ENCODE data around the gene VTI1A.

The VTI1A gene

DNA sequence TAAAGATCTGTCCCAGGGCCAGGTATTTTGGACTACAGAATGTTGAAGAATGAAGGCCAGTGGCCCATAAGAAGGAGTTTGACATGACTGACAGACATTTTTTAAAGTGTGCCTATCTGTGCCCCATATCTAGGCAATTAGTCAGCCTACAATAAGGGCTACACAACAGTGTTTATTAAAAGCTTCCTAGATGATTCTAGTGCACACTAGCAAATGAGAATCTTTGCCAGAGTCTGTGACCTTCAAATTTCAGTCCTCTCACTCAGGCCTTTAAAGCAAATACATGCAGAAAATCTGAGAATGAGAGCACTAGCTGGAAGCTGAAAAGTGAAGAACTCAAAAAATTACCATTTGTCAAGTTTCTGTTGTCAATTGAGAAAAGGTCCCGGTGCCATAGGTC is 208.7 kb downstream of the VTI1A start:
- no peak for DNase-seq (ENCODE audit: low read depth, low spot score)
- Histone ChIP-seq H3K4me3 (no peak overlapping the region), H3K27ac (no peak overlapping the region), H3K36me3 (ENCODE audit: insufficient read depth, low read length) (no peaks in the 10 kb centered on the region), H3K9me3 (ENCODE audit: low read depth, low read length) (no peaks in the 10 kb centered on the region), H3K9ac (ENCODE audit: insufficient read length) (no peak overlapping the region)
- TF ChIP-seq EZH2 (IDR thresholded peaks at IDR 0.05) (no peak), FOXP2 (optimal IDR thresholded peaks at IDR 0.05; ENCODE audit: control extremely low read depth, extremely low read length, insufficient read depth) (no peak), POLR2AphosphoS5 (IDR thresholded peaks at IDR 0.05; ENCODE audit: borderline replicate concordance, low read depth, low read length) (no peak)

DNA sequence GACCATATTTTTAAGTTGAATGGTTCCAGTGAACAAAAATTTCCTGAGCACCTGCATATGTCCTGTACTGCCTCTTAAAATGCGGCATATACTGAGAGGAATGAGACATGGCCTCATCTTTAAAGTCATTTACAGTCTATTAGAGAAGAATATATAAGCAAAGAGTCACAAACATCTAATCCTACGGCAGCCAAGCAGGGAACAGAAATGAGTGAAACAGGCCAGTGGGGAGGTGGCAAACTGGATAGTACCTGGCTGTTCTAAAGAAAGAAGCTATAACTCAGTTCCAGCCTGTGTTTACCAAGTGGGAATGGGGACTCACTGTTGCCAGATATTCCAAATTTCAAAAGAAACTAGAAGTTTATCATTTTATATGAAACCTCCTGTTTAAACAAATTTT is 211.4 kb downstream of the VTI1A start:
- no peak overlapping the region for H3K9ac ChIP-seq (ENCODE audit: insufficient read length)
- no peak for DNase-seq (ENCODE audit: low read depth, low spot score)
- TF ChIP-seq FOXP2 (optimal IDR thresholded peaks at IDR 0.05; ENCODE audit: control extremely low read depth, extremely low read length, insufficient read depth): no peak
- no peak for TF ChIP-seq EZH2 (IDR thresholded peaks at IDR 0.05)
- no peak for TF ChIP-seq POLR2AphosphoS5 (IDR thresholded peaks at IDR 0.05; ENCODE audit: borderline replicate concordance, low read depth, low read length)
- H3K27ac ChIP-seq: no peak overlapping the region
- H3K9me3 ChIP-seq (ENCODE audit: low read depth, low read length): no peaks in the 10 kb centered on the region
- no peak overlapping the region for H3K4me3 ChIP-seq
- no peaks in the 10 kb centered on the region for H3K36me3 ChIP-seq (ENCODE audit: insufficient read depth, low read length)

DNA sequence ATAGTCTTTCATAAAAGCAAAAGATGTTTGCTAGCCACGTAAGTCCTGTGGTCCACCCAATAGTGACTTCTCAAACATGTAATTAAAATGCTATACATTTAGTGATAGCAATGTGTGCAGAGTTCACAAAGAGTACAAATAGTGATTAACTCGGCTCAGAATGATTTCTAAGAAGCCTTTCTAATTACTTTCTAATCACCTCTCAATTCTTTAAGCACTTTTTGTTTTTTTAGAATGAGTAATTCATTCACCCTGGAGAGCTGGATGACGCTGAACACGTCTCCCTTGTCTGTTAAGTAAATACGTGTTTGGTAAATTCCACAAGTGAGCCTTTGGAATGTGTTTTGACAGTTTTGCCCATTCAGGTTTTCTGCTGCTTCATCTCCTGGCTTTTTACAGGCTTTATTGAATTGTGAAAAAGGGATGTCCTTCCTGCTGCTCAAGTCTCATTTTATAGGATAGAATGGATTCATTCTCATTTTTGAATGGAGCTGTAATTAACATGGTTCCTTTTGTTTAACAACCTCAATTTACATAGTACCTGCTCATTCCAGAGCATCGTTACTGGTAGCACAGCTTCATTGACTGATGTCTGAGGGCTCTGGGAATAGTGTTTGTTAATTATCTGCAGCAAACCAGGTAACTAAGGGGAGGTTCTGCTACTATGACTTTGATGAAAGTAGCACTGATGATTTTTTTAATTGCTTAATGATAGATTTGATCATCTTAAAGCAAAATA is 212.1 kb downstream of the VTI1A start:
- no peak for TF ChIP-seq FOXP2 (optimal IDR thresholded peaks at IDR 0.05; ENCODE audit: control extremely low read depth, extremely low read length, insufficient read depth)
- TF ChIP-seq EZH2 (IDR thresholded peaks at IDR 0.05): no peak
- TF ChIP-seq POLR2AphosphoS5 (IDR thresholded peaks at IDR 0.05; ENCODE audit: borderline replicate concordance, low read depth, low read length): no peak
- Histone ChIP-seq H3K27ac (no peak overlapping the region), H3K9ac (ENCODE audit: insufficient read length) (no peak overlapping the region), H3K9me3 (ENCODE audit: low read depth, low read length) (no peaks in the 10 kb centered on the region), H3K36me3 (ENCODE audit: insufficient read depth, low read length) (no peaks in the 10 kb centered on the region), H3K4me3 (no peak overlapping the region)
- no peak for DNase-seq (ENCODE audit: low read depth, low spot score)

DNA sequence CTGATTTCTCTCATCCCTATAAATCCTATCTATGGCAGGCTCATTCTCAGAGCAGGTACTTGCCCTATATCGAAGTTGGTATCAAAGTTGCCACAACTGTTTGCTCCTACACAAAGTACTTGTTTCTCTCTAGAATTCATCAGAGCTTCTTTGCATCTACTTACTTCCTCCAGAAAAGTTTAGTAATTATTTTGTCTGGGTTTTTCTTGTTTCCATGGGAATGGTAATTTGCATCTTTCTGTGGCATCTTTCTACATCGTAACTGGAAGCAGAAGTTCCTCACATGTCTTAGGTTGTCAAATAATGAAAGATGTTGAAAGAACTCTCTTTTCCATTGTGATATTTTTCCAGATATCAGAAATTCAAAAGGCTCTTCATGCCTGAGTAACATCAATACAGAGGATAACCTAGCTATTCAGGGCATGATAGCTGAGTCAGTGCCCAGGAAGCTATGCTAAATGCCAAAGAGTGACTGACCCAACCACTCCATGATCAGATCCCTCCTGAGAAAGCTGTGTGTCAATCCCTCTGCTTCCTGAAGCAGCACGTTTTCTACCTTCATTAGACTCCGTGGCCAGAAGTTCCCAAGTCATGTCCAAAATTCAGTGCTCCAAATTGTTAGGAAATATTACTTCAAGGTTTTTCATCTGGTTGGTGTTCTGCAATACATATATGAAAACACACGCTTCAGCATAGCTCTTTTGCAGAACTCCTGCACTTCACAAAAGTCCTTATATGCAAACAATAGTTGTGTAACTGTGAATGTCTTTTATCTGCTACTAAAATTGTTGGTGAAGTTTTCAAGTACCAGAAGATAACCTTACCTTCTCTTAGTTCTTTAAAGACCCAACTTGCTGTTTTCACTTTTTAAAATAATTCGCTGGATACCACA is 216.5 kb downstream of the VTI1A start:
- TF ChIP-seq FOXP2 (optimal IDR thresholded peaks at IDR 0.05; ENCODE audit: control extremely low read depth, extremely low read length, insufficient read depth): no peak
- no peak for DNase-seq (ENCODE audit: low read depth, low spot score)

DNA sequence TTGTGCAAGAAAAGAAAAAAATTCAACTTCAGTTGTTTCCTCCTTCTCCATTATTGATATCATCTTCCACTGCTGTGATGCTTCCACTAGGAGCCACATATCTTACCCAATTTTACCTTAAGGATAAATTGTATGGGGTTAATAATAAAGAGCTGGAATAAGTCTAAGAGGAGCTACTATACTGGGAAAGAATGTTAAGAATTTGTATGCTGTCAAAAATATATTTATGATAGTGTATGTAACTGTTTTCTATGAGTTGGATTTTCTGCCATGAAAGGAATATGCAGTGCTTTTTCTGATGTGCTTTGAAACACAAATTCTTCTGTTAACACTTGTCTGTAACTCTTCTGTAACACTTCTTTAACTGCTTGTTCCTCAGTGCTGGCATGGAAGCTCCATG is 219.1 kb downstream of the VTI1A start:
- no peak overlapping the region for H3K4me3 ChIP-seq
- DNase-seq (ENCODE audit: low read depth, low spot score): no peak

More for the DNA sequence above, 216.5 kb downstream of the VTI1A start:
- no peaks in the 10 kb centered on the region for H3K9me3 ChIP-seq (ENCODE audit: low read depth, low read length)
- H3K4me3 ChIP-seq: no peak overlapping the region
- H3K9ac ChIP-seq (ENCODE audit: insufficient read length): no peak overlapping the region
- H3K36me3 ChIP-seq (ENCODE audit: insufficient read depth, low read length): no peaks in the 10 kb centered on the region
- no peak overlapping the region for H3K27ac ChIP-seq

DNA sequence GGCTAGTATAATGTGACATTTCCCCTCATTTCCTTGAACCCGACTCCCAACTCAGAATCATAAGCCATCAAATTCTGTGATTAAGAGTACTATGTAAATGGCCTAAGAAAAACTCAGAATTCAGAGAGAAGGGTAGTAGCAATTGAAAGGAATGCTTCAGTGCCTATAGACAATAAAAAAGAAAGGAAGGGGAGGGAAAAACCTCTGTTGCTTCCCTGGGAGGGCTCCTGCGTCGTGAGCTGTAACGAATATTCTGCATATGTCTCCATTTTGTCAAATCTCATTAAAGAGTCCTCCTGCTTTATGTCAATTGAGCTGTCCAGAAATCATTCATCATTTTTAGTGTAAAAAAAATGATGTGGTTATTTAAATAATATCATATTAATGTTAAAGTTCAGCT is 223.0 kb downstream of the VTI1A start:
- Histone ChIP-seq H3K9ac (ENCODE audit: insufficient read length) (no peak overlapping the region), H3K36me3 (ENCODE audit: insufficient read depth, low read length) (no peaks in the 10 kb centered on the region), H3K4me3 (no peak overlapping the region), H3K27ac (no peak overlapping the region), H3K9me3 (ENCODE audit: low read depth, low read length) (no peaks in the 10 kb centered on the region)
- no peak for TF ChIP-seq EZH2 (IDR thresholded peaks at IDR 0.05)
- TF ChIP-seq POLR2AphosphoS5 (IDR thresholded peaks at IDR 0.05; ENCODE audit: borderline replicate concordance, low read depth, low read length): no peak
- TF ChIP-seq FOXP2 (optimal IDR thresholded peaks at IDR 0.05; ENCODE audit: control extremely low read depth, extremely low read length, insufficient read depth): no peak
- DNase-seq (ENCODE audit: low read depth, low spot score): no peak

More for the DNA sequence above, 219.1 kb downstream of the VTI1A start:
- Histone ChIP-seq H3K27ac (no peak overlapping the region), H3K36me3 (ENCODE audit: insufficient read depth, low read length) (no peaks in the 10 kb centered on the region), H3K9me3 (ENCODE audit: low read depth, low read length) (no peaks in the 10 kb centered on the region), H3K9ac (ENCODE audit: insufficient read length) (no peak overlapping the region)
- no peak for TF ChIP-seq EZH2 (IDR thresholded peaks at IDR 0.05)
- TF ChIP-seq POLR2AphosphoS5 (IDR thresholded peaks at IDR 0.05; ENCODE audit: borderline replicate concordance, low read depth, low read length): no peak

DNA sequence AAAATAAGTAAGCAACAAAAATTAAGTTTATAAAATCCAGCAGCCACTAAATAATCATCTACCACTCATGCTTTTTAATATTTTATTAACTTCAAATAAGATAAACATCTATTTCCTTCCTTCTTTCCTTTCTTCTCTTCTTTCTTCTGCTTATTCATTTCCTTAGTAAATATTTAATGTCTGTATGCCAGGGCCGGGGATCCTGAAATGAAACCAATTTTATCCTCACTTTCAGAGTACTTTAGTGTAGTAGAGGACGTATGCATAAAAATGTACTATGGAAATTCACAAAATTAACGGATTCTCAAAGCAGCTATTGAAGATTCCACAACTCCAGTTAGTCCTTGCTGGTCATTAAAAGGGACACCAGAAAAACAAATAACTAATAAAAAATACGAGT is 224.7 kb downstream of the VTI1A start:
- H3K36me3 ChIP-seq (ENCODE audit: insufficient read depth, low read length): no peaks in the 10 kb centered on the region
- H3K9ac ChIP-seq (ENCODE audit: insufficient read length): no peak overlapping the region
- DNase-seq (ENCODE audit: low read depth, low spot score): no peak
- no peak overlapping the region for H3K27ac ChIP-seq
- H3K9me3 ChIP-seq (ENCODE audit: low read depth, low read length): no peaks in the 10 kb centered on the region
- H3K4me3 ChIP-seq: no peak overlapping the region
- no peak for TF ChIP-seq EZH2 (IDR thresholded peaks at IDR 0.05)
- TF ChIP-seq POLR2AphosphoS5 (IDR thresholded peaks at IDR 0.05; ENCODE audit: borderline replicate concordance, low read depth, low read length): no peak
- no peak for TF ChIP-seq FOXP2 (optimal IDR thresholded peaks at IDR 0.05; ENCODE audit: control extremely low read depth, extremely low read length, insufficient read depth)

DNA sequence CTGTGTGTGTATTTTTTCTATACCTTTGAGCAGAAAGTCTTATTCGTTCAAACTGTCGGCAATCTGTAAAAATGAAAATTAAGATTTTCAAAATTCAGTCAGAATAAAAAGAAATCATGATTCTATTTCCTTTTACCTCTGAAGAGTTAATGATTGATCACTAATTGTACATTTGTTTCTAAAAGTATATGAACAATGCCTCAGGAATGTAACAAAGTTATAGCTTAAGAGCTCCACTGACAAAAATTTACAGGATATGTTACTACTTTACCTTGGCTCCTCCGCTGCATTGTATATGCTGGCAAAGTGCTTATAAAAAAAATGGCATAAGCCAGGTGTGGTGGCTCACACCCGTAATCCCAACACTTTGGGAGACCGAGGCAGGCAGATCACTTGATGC is 225.7 kb downstream of the VTI1A start:
- no peaks in the 10 kb centered on the region for H3K36me3 ChIP-seq (ENCODE audit: insufficient read depth, low read length)
- no peak overlapping the region for H3K27ac ChIP-seq
- no peak for TF ChIP-seq EZH2 (IDR thresholded peaks at IDR 0.05)
- TF ChIP-seq FOXP2 (optimal IDR thresholded peaks at IDR 0.05; ENCODE audit: control extremely low read depth, extremely low read length, insufficient read depth): no peak
- TF ChIP-seq POLR2AphosphoS5 (IDR thresholded peaks at IDR 0.05; ENCODE audit: borderline replicate concordance, low read depth, low read length): no peak
- H3K9ac ChIP-seq (ENCODE audit: insufficient read length): no peak overlapping the region
- no peak overlapping the region for H3K4me3 ChIP-seq
- H3K9me3 ChIP-seq (ENCODE audit: low read depth, low read length): no peaks in the 10 kb centered on the region
- no peak for DNase-seq (ENCODE audit: low read depth, low spot score)

Data from SK-N-MC (cell line).